GM10266 (cell line): Measurements from ENCODE around the gene FRMD3.

Source experiments
- DNase-seq: peaks from one replicate; pipeline ENCODE4 v3.0.0; 2012; ENCODE audit errors: extremely low spot score
- CTCF ChIP-seq: IDR thresholded peaks from 2 replicates; pipeline ENCODE4 v1.5.1; 2012; ENCODE audit warnings: mild to moderate bottlenecking, low read depth; ENCODE audit not compliant: control insufficient read depth, insufficient read depth; ENCODE audit errors: missing control alignments

Gene FRMD3

GRCh38 chr9:83317244-83317643 lies 221.0 kb downstream of the FRMD3 start:
- TF ChIP-seq CTCF: no peak
- DNase-seq: no peak

GRCh38 chr9:83315649-83316048 lies 222.6 kb downstream of the FRMD3 start:
- TF ChIP-seq CTCF: no peak
- DNase-seq: no peak

GRCh38 chr9:83313781-83314180 lies 224.4 kb downstream of the FRMD3 start:
- no peak for DNase-seq

GRCh38 chr9:83312537-83312936 lies 225.7 kb downstream of the FRMD3 start:
- no peak for TF ChIP-seq CTCF
- no peak for DNase-seq

More at GRCh38 chr9:83313781-83314180, 224.4 kb downstream of the FRMD3 start:
- no peak for TF ChIP-seq CTCF

- no peak for DNase-seq
These were observed 231.0 kb downstream of the FRMD3 start for GRCh38 chr9:83307066-83307724.

GRCh38 chr9:83304686-83305085 lies 233.5 kb downstream of the FRMD3 start:
- no peak for DNase-seq
- TF ChIP-seq CTCF: no peak

More at GRCh38 chr9:83307066-83307724, 231.0 kb downstream of the FRMD3 start:
- no peak for TF ChIP-seq CTCF

- no peak for DNase-seq
- TF ChIP-seq CTCF: no peak
These were observed 238.6 kb downstream of the FRMD3 start for GRCh38 chr9:83299571-83299970.
